Right cardiac atrium (tissue), 5 donors: ENCODE measurements around the gene BEND6. TPM values are rescaled to one million over a fixed set of nuclear protein-coding genes. Genes with fewer than 3 reads are reported as not detected.

Experiments used
- ATAC-seq, 2 donors: fragments of 200-7000 bp; cut with Tn5 transposase; one replicate each; pipeline versions ENCODE4 v1.8.0 to v1.9.1; 2020; ENCODE audit warnings: moderate library complexity in 2 of 2, mild to moderate bottlenecking in 1 of 2
- DNase-seq, 3 donors: peaks; one replicate each; pipeline ENCODE4 v3.0.0-alpha.2; 2020
- H3K27ac ChIP-seq: one replicate; pipeline ENCODE4 v1.5.1; 2013; ENCODE audit warnings: mild to moderate bottlenecking, low read length, control low read depth, moderate library complexity
- H3K27me3 ChIP-seq: one replicate; pipeline ENCODE4 v1.6.1; 2013; ENCODE audit not compliant: control insufficient read depth, insufficient read depth
- H3K4me1 ChIP-seq: one replicate; pipeline ENCODE4 v1.6.1; 2013; ENCODE audit warnings: low read length; ENCODE audit not compliant: control insufficient read depth, insufficient read depth
- H3K4me3 ChIP-seq: one replicate; pipeline ENCODE4 v1.5.1; 2013; ENCODE audit warnings: low read length, control low read depth
- H3K9me3 ChIP-seq: one replicate; pipeline ENCODE4 v1.6.1; 2013; ENCODE audit warnings: low read length; ENCODE audit not compliant: control insufficient read depth
- WGBS: extraction: QIAGEN DNeasy Blood & Tissue Kit; methylation state at CpG from one replicate; pipeline ENCODE4 v1.1.7; 2013; 5-methylcytosine and 5-hydroxymethylcytosine counted together
- intact Hi-C, 4 donors: fragments of 100-400 bp; cut with DNase I; formaldehyde crosslinking; loops; one replicate each; pipeline versions ENCODE4 v1.11.0 to v1.14.0; 2022 to 2023
- polyA plus RNA-seq: library from polyadenylated mRNA; stranded (reverse); fragments of 200-250 nt; gene quantifications from one replicate; pipeline ENCODE4 v1.2.3, GENCODE V29; 2013
- total RNA-seq, 4 donors: library from RNA; stranded (reverse); fragmentation: NEBNext Ultra II Directional; extraction: Animal tissue kit (Norgen Biotek cat#: 25700); gene quantifications; one replicate each; pipeline ENCODE4 v1.2.1, GENCODE V29; 2021
- donor health status: healthy with polysubstance abuse.
- donor health status: DM: no; HTN: yes; CAD: no.
- donor health status: DM: no; HTN: no; CAD: no.
- donor health status: DM: no; HTN: yes; CAD: no; lungs with severe emphysema.
- donor health status: DM: yes; HTN: yes; CAD: no.

BEND6 gene
- total and polyA plus RNA-seq, 5 donors: 0.70 to 2.4 (median 1.3) TPM

GRCh38 chr6:56922645-56923044 lies 32.3 kb upstream of the BEND6 start:
- intact Hi-C loops: no loop called here
- Histone ChIP-seq H3K4me1 (no peaks in the 10 kb centered on the region), H3K27me3 (no peaks in the 10 kb centered on the region), H3K27ac (no peak overlapping the region), H3K4me3 (no peak overlapping the region), H3K9me3 (no peaks in the 10 kb centered on the region)
- DNase-seq (no peak), ATAC-seq (no peak)

DNA sequence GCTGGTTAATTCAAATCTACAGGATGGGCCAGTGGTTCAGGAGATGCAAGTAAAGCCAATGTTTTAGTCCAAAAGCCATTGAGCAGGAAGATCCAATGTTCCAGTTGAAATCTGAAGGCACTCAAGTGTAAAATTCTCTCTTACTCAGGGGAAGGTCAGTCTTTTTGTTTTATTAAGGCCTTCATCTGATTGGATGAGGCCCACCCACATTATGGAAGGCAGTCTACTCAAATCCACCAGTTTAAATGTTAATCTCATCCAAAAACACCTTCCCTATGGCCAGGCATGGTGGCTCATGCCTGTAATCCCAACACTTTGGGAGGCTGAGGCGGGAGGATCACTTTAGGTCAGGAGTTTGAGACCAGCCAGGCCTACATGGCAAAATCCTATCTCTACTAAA lies 31.3 kb upstream of the BEND6 start:
- intact Hi-C loops: no loop called here

DNA sequence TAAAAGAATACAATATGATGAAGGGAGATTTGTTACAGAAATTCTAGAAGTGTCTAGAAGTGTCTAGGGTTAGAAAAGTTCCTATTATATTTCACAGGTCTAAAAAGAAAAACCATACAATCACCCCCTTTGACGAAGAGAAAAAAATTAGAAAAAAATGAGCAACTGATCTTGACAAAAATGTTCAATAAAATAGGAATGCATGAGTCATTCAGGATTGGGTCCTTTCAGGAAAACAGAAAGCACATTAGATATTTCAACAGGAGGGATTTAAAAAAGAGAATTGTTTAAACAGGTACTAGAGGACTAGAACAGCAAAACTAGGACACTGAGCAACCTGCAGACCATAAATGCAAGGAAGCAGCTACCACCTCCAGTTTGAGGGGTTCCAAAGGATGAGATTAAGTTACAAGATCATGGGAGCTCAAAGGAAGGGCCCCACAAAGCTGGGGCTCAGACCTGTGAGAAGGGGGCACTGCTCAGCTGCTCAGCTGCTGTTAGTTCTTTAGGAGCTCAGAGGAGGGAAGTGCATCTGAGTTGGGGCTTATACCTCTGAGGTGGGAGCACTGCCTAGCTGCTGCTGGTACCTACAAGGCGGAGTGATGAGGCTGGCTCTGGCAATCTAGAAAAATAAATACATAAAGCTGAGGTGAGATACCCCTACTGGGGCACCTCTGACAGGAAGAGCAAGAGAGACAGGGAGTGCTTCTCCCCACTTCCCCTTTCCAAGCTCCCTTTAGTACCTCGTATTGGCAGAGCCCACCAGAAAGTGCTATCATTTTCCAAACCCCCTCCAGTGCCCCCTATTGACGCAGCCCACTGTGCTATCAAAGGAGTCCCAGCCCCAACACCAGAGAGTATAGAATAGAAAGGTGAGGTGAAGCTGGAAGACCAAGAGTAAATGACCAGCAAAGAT lies 27.1 kb upstream of the BEND6 start:
- no peaks in the 10 kb centered on the region for H3K9me3 ChIP-seq
- H3K27ac ChIP-seq: no peak overlapping the region
- ATAC-seq (no peak), DNase-seq (no peak)
- no peaks in the 10 kb centered on the region for H3K27me3 ChIP-seq
- WGBS: 41% methylated on average over 4 of the region's 4 CpGs
- H3K4me3 ChIP-seq: no peak overlapping the region
- intact Hi-C loops: no loop called here
- no peaks in the 10 kb centered on the region for H3K4me1 ChIP-seq

More for the DNA sequence above, 31.3 kb upstream of the BEND6 start:
- ATAC-seq (no peak), DNase-seq (no peak)
- 91% methylated on average over 1 of the region's 1 CpG for WGBS
- H3K27me3 ChIP-seq: no peaks in the 10 kb centered on the region
- H3K4me1 ChIP-seq: no peaks in the 10 kb centered on the region
- no peak overlapping the region for H3K27ac ChIP-seq
- H3K9me3 ChIP-seq: no peaks in the 10 kb centered on the region
- H3K4me3 ChIP-seq: no peak overlapping the region

- 84% methylated on average over 2 of the region's 2 CpGs for WGBS
- DNase-seq (no peak), ATAC-seq (no peak)
- intact Hi-C loops: no loop called here
- Histone ChIP-seq H3K27me3 (no peaks in the 10 kb centered on the region), H3K4me3 (no peak overlapping the region), H3K4me1 (no peaks in the 10 kb centered on the region), H3K27ac (no peak overlapping the region), H3K9me3 (no peaks in the 10 kb centered on the region)
Observed at GRCh38 chr6:56930846-56931245, 24.1 kb upstream of the BEND6 start.

GRCh38 chr6:56932910-56933477 lies 21.9 kb upstream of the BEND6 start:
- Histone ChIP-seq H3K4me1 (no peaks in the 10 kb centered on the region), H3K27me3 (no peaks in the 10 kb centered on the region), H3K27ac (no peak overlapping the region), H3K9me3 (no peaks in the 10 kb centered on the region), H3K4me3 (no peak overlapping the region)
- ATAC-seq: no peak
- no peak for DNase-seq
- intact Hi-C loops: no loop called here
- 61% methylated on average over 2 of the region's 2 CpGs for WGBS

- intact Hi-C loops: no loop called here
- Histone ChIP-seq H3K4me1 (no peaks in the 10 kb centered on the region), H3K4me3 (no peak overlapping the region), H3K27me3 (no peaks in the 10 kb centered on the region), H3K9me3 (no peaks in the 10 kb centered on the region), H3K27ac (no peak overlapping the region)
- ATAC-seq (no peak), DNase-seq (no peak)
- WGBS: 39% methylated on average over 1 of the region's 1 CpG
Observed at GRCh38 chr6:56933650-56934049, 21.3 kb upstream of the BEND6 start.

GRCh38 chr6:56934876-56935275 lies 20.0 kb upstream of the BEND6 start:
- DNase-seq (no peak), ATAC-seq (no peak)
- 67% methylated on average over 4 of the region's 4 CpGs for WGBS
- H3K27me3 ChIP-seq: no peaks in the 10 kb centered on the region
- H3K4me3 ChIP-seq: no peak overlapping the region
- H3K27ac ChIP-seq: no peak overlapping the region
- intact Hi-C loops: no loop called here
- H3K9me3 ChIP-seq: no peaks in the 10 kb centered on the region
- no peaks in the 10 kb centered on the region for H3K4me1 ChIP-seq

DNA sequence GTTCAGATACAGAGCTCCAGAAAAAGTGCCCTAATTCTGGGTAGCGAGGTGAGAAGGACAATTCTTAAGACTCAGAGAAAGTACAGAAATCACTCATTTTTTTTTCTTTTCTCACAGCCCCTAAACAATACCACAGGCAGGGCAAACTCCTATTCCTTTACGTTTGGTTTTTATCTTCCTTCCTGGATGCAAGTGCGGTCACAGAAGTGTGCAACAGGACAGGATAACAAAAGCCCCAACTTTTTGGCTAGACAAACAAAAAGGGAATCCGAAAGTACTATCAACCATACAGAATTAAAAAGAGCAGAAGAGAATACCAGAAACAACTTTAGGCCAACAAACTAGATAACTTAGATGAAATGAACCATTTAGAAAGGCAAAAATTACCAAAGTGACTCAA lies 18.4 kb upstream of the BEND6 start:
- 62% methylated on average over 4 of the region's 4 CpGs for WGBS
- DNase-seq (no peak), ATAC-seq (no peak)
- no peaks in the 10 kb centered on the region for H3K4me1 ChIP-seq
- no peaks in the 10 kb centered on the region for H3K27me3 ChIP-seq
- H3K4me3 ChIP-seq: no peak overlapping the region
- H3K9me3 ChIP-seq: no peaks in the 10 kb centered on the region
- no peak overlapping the region for H3K27ac ChIP-seq
- intact Hi-C loops: no loop called here

- DNase-seq (peak in 1 of 3 donors; percentile 25), ATAC-seq (peak; percentile 60 to 67)
- WGBS: 33% methylated on average over 1 of the region's 1 CpG
- H3K9me3 ChIP-seq: no peaks in the 10 kb centered on the region
- no peak overlapping the region for H3K4me3 ChIP-seq
- H3K27me3 ChIP-seq: no peaks in the 10 kb centered on the region
- H3K4me1 ChIP-seq: no peaks in the 10 kb centered on the region
- H3K27ac ChIP-seq: no peak overlapping the region
- intact Hi-C loops: no loop called here
Observed at GRCh38 chr6:56938649-56939191, 16.2 kb upstream of the BEND6 start.

DNA sequence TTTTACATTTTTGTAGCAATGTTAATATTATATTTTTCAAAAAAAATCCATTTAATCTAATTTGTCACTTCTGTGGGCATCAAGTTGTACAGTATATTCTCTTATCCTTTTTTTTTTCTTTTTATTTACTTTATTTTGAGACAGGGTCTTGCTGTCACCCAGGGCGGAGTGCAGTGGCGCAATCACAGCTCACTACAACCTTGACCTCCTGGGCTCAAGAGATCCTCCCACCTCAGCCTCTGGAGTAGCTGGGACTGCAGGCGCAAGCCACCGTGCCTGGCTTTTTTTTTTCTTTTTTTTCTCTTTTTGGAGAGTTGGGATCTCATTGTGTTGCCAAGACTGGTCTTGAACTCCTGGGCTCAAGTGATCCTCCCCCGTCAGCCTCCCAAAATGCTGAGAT lies 14.4 kb upstream of the BEND6 start:
- WGBS: 97% methylated on average over 5 of the region's 5 CpGs
- DNase-seq (no peak), ATAC-seq (no peak)
- H3K4me3 ChIP-seq: no peak overlapping the region
- no peaks in the 10 kb centered on the region for H3K4me1 ChIP-seq
- intact Hi-C loops: no loop called here
- H3K9me3 ChIP-seq: no peaks in the 10 kb centered on the region
- no peaks in the 10 kb centered on the region for H3K27me3 ChIP-seq
- no peak overlapping the region for H3K27ac ChIP-seq

DNA sequence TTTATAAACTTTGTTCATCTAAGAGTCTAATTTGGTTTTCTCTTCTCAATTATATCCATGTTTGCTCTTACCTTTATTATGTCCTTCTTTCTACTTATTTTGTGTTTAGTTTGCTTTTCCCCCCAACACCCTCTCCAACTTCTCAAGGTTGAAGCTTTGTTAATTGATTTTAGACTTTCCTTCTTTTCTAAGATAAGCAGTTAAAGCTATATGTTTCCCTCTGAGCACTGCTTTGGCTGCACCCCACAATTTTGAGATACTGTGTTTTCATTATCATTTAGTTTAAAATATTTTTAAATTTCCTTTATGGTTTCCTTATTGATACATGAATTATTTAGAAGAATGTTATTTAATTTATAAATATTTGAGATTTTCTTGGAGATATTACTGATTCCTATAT lies 13.9 kb upstream of the BEND6 start:
- ATAC-seq (no peak), DNase-seq (no peak)
- H3K9me3 ChIP-seq: no peaks in the 10 kb centered on the region
- no peak overlapping the region for H3K4me3 ChIP-seq
- intact Hi-C loops: no loop called here
- H3K4me1 ChIP-seq: no peaks in the 10 kb centered on the region
- H3K27ac ChIP-seq: no peak overlapping the region
- no peaks in the 10 kb centered on the region for H3K27me3 ChIP-seq
